Mesenchymal stem cell (in vitro differentiated cells and primary cell): ENCODE measurements around the gene PPP1R9B.

Experiments used
- DNase-seq: peaks from one replicate; pipeline ENCODE4 v3.0.0-alpha.2; 2013
- H2AFZ ChIP-seq: one replicate; pipeline ENCODE4 v1.6.1; 2013; ENCODE audit warnings: low read depth, mild to moderate bottlenecking, control low read depth, inconsistent platforms, low read length, moderate library complexity
- H2AK5ac ChIP-seq: 2 replicates; pipeline ENCODE4 v1.6.1; 2013; ENCODE audit warnings: low read length, moderate library complexity, mild to moderate bottlenecking, inconsistent platforms; ENCODE audit not compliant: severe bottlenecking
- H2BK120ac ChIP-seq: one replicate; pipeline ENCODE4 v1.6.1; 2013; ENCODE audit warnings: low read depth, mild to moderate bottlenecking, inconsistent platforms, low read length, moderate library complexity
- H2BK12ac ChIP-seq, 2 experiments: one replicate each; pipeline ENCODE4 v1.6.1; 2013; ENCODE audit warnings: inconsistent platforms in 2 of 2, low read length in 2 of 2, mild to moderate bottlenecking in 2 of 2, moderate library complexity in 2 of 2, control low read depth in 1 of 2
- H2BK15ac ChIP-seq: one replicate; pipeline ENCODE4 v1.6.1; 2013; ENCODE audit warnings: mild to moderate bottlenecking, low read depth, inconsistent platforms; ENCODE audit not compliant: poor library complexity, severe bottlenecking
- H2BK5ac ChIP-seq: 2 replicates; pipeline ENCODE4 v1.6.1; 2013; ENCODE audit warnings: low read depth, mild to moderate bottlenecking, low read length, control low read depth, inconsistent platforms; ENCODE audit not compliant: poor library complexity, severe bottlenecking
- H3K14ac ChIP-seq, 2 experiments: one replicate each; pipeline ENCODE4 v1.6.1; 2013; ENCODE audit warnings: inconsistent platforms in 2 of 2, low read length in 2 of 2, control low read depth in 1 of 2, mild to moderate bottlenecking in 1 of 2, moderate library complexity in 1 of 2
- H3K18ac ChIP-seq, 2 experiments: one replicate each; pipeline ENCODE4 v1.6.1; 2013; ENCODE audit warnings: inconsistent platforms in 2 of 2, low read length in 2 of 2, control low read depth in 1 of 2, low read depth in 1 of 2, mild to moderate bottlenecking in 1 of 2
- H3K23ac ChIP-seq, 2 experiments: one replicate each; pipeline ENCODE4 v1.6.1; 2013; ENCODE audit warnings: inconsistent platforms in 2 of 2, low read length in 2 of 2, mild to moderate bottlenecking in 2 of 2, moderate library complexity in 2 of 2, control low read depth in 1 of 2
- H3K27ac ChIP-seq: 2 replicates; pipeline ENCODE4 v1.5.1; 2013; ENCODE audit warnings: mild to moderate bottlenecking, moderate library complexity, low read length, control low read depth, inconsistent platforms; ENCODE audit not compliant: poor library complexity, severe bottlenecking
- H3K27me3 ChIP-seq, 2 experiments: 2 replicates each; pipeline versions ENCODE4 v1.6.1 to v1.7.0; 2013; ENCODE audit warnings: low read length in 2 of 2, mild to moderate bottlenecking in 2 of 2, moderate library complexity in 2 of 2, control low read depth in 1 of 2, inconsistent platforms in 1 of 2; ENCODE audit not compliant: control insufficient read depth in 1 of 2, insufficient read depth in 1 of 2
- H3K36me3 ChIP-seq, 2 experiments: 2 replicates each; pipeline versions ENCODE4 v1.6.1 to v1.7.0; 2013; ENCODE audit warnings: low read length in 2 of 2, control low read depth in 1 of 2, inconsistent platforms in 1 of 2, low read depth in 1 of 2, mild to moderate bottlenecking in 1 of 2; ENCODE audit not compliant: insufficient read depth in 2 of 2, control insufficient read depth in 1 of 2
- H3K4ac ChIP-seq, 2 experiments: one replicate each; pipeline ENCODE4 v1.6.1; 2013; ENCODE audit warnings: inconsistent platforms in 2 of 2, low read length in 2 of 2, mild to moderate bottlenecking in 2 of 2, moderate library complexity in 2 of 2, control low read depth in 1 of 2, low read depth in 1 of 2
- H3K4me1 ChIP-seq: 2 replicates; pipeline ENCODE4 v1.6.1; 2013; ENCODE audit warnings: low read depth, low read length, control low read depth; ENCODE audit not compliant: control insufficient read depth, insufficient read depth
- H3K4me2 ChIP-seq: 2 replicates; pipeline ENCODE4 v1.6.1; 2013; ENCODE audit warnings: low read length, mild to moderate bottlenecking, inconsistent platforms; ENCODE audit not compliant: poor library complexity, severe bottlenecking
- H3K4me3 ChIP-seq, 2 experiments: 2 replicates each; pipeline versions ENCODE4 v1.5.1 to v1.7.0; 2013; ENCODE audit warnings: low read length in 2 of 2, mild to moderate bottlenecking in 2 of 2, control low read depth in 1 of 2, low read depth in 1 of 2; ENCODE audit not compliant: insufficient read depth in 1 of 2
- H3K79me1 ChIP-seq: replicated peaks from 2 replicates; pipeline ENCODE4 v1.6.1; 2013; ENCODE audit warnings: mild to moderate bottlenecking, control low read depth, low read length, inconsistent platforms; ENCODE audit not compliant: poor library complexity, severe bottlenecking
- H3K9ac ChIP-seq: 2 replicates; pipeline ENCODE4 v1.7.0; 2013; ENCODE audit warnings: mild to moderate bottlenecking, low read length, moderate library complexity
- H3K9me3 ChIP-seq: 2 replicates; pipeline ENCODE4 v1.7.0; 2013; ENCODE audit warnings: mild to moderate bottlenecking, low read length; ENCODE audit not compliant: control insufficient read depth
- H4K8ac ChIP-seq: one replicate; pipeline ENCODE4 v1.6.1; 2013; ENCODE audit warnings: inconsistent platforms, mild to moderate bottlenecking, low read length, moderate library complexity
- H4K91ac ChIP-seq: one replicate; pipeline ENCODE4 v1.6.1; 2013; ENCODE audit warnings: mild to moderate bottlenecking, low read length, inconsistent platforms
- WGBS: methylation state at CpG from one replicate; pipeline ENCODE4 v1.1.7; 2013; ENCODE audit warnings: mixed read lengths; 5-methylcytosine and 5-hydroxymethylcytosine counted together

The PPP1R9B gene

GRCh38 chr17:50143461-50144176, 6.9 kb downstream of the PPP1R9B start:
- no peak overlapping the region for H3K27ac ChIP-seq
- H3K9ac ChIP-seq, result no peak overlapping the region
- peaks cover 64 to 86% of the 10 kb centered on the region in 2 experiments for H3K36me3 ChIP-seq
- no peak overlapping the region for H3K4me3 ChIP-seq
- H3K4me2 ChIP-seq, result no peak overlapping the region
- no peak overlapping the region for H2AK5ac ChIP-seq
- H2AFZ ChIP-seq, result no peak overlapping the region
- H3K23ac ChIP-seq, result no peak overlapping the region
- peaks cover 4% of the 10 kb centered on the region for H3K9me3 ChIP-seq
- H3K4ac ChIP-seq, result no peak overlapping the region
- no peak overlapping the region for H2BK15ac ChIP-seq
- H2BK5ac ChIP-seq, result no peak overlapping the region
- no peak for DNase-seq
- H4K8ac ChIP-seq, result no peak overlapping the region
- H3K14ac ChIP-seq, result no peak overlapping the region
- H2BK120ac ChIP-seq, result no peak overlapping the region
- peaks cover 42% of the 10 kb centered on the region for H3K4me1 ChIP-seq
- no peak overlapping the region for H3K18ac ChIP-seq
- no peaks in the 10 kb centered on the region for H3K27me3 ChIP-seq
- H2BK12ac ChIP-seq, result no peak overlapping the region
- 98% methylated on average over 19 of the region's 20 CpGs for WGBS
- no peak overlapping the region for H4K91ac ChIP-seq
- peaks cover 36% of the 10 kb centered on the region for H3K79me1 ChIP-seq

- Histone ChIP-seq H2BK15ac (no peak overlapping the region), H3K23ac (no peak overlapping the region), H4K8ac (no peak overlapping the region), H3K9me3 (peaks cover 4% of the 10 kb centered on the region), H3K4me2 (no peak overlapping the region), H3K27me3 (no peaks in the 10 kb centered on the region), H4K91ac (no peak overlapping the region), H2AK5ac (no peak overlapping the region), H3K4me1 (peaks cover 25% of the 10 kb centered on the region), H2BK120ac (no peak overlapping the region), H2BK12ac (no peak overlapping the region), H2AFZ (no peak overlapping the region), H3K14ac (no peak overlapping the region), H3K4me3 (no peak overlapping the region), H3K9ac (no peak overlapping the region), H3K79me1 (peaks cover 51% of the 10 kb centered on the region), H3K18ac (no peak overlapping the region), H3K4ac (no peak overlapping the region), H3K36me3 (peaks cover 83 to 99% of the 10 kb centered on the region in 2 experiments), H3K27ac (no peak overlapping the region), H2BK5ac (no peak overlapping the region)
- no peak for DNase-seq
- WGBS, result 96% methylated on average over 8 of the region's 8 CpGs
Observed at GRCh38 chr17:50141745-50142110, 8.7 kb downstream of the PPP1R9B start.

- Histone ChIP-seq H3K27ac (no peak overlapping the region), H3K23ac (no peak overlapping the region), H3K4ac (no peak overlapping the region), H3K9me3 (peaks cover 4% of the 10 kb centered on the region), H4K8ac (no peak overlapping the region), H3K4me2 (no peak overlapping the region), H3K18ac (no peak overlapping the region), H3K27me3 (no peaks in the 10 kb centered on the region), H3K4me3 (no peak overlapping the region), H2AFZ (no peak overlapping the region), H3K14ac (no peak overlapping the region), H2AK5ac (no peak overlapping the region), H3K4me1 (peaks cover 20% of the 10 kb centered on the region), H2BK5ac (no peak overlapping the region), H2BK120ac (no peak overlapping the region), H2BK15ac (no peak overlapping the region), H3K36me3 (peaks cover 89 to 99% of the 10 kb centered on the region in 2 experiments), H3K9ac (no peak overlapping the region), H2BK12ac (no peak overlapping the region), H4K91ac (no peak overlapping the region), H3K79me1 (peaks cover 54% of the 10 kb centered on the region)
- 98% methylated on average over 15 of the region's 16 CpGs for WGBS
- no peak for DNase-seq
Observed at GRCh38 chr17:50141026-50141744, 9.3 kb downstream of the PPP1R9B start.
